ENCODE measurements around the gene ARSG.
A peak's percentile ranks its signal among the peaks of the same experiment; 100 is the strongest.

Gene ARSG

DNA sequence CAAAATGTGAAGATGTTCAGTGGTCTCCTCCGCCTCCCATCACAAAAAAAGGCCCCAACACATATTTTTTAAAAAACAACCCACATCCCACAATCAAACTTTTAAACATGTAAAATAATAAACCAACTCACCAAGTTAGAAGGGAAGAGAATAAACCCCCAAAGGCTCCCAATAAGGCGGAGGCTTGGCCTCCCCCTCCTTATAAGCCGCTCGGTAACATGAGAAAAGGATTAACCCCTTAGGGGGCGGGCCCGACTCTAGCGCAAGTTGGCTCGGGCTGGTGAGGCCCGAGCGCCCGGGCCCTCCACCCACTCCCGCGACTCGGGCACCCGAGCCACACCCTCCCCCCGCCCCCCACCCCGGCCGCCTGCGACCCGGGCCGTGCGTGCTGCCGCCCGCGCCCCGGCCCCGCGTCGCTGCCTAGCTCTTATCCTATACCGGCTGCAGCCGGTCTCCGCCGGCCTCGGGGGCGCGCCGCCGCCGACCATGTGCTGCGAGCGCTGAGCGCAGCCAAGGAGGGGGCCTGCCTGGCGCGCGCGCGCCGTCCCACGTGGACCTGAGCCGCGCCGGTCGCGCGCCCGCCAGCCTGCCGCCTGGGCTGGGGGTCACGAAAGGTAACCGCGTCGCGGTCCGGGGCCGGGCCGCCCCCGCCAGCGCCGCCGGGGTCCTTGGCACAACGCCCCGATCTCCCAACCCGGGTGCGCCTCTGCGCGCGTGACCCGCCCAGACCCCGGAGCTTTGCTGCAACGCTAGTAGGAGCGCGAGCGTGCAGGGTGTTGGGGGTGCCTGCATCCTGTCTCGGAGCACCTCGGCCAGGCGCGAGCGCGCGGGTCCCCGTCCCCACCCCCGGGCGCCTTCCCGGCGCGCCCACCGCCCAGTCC is at the start of gene ARSG, which contains the start of gene SLC16A6:
TSS of gene ARSG (plus strand) at position 541 of the 881 bp plus-strand sequence. CDS start 15,999 bp downstream, outside the sequence.
TSS of gene SLC16A6 (minus strand) at position 173 of the 881 bp plus-strand sequence. CDS start 12,807 bp downstream, outside the sequence.
- no peaks in the 10 kb centered on the region for H3K27me3 ChIP-seq
- H3K9me3 ChIP-seq, result no peaks in the 10 kb centered on the region
- H3K4me3 ChIP-seq (ENCODE audit: low read depth in 1 of 2, low read length in 1 of 2), result peak within 1 kb of the TSS; percentile 76 to 91
- TF ChIP-seq, protein P1, sequence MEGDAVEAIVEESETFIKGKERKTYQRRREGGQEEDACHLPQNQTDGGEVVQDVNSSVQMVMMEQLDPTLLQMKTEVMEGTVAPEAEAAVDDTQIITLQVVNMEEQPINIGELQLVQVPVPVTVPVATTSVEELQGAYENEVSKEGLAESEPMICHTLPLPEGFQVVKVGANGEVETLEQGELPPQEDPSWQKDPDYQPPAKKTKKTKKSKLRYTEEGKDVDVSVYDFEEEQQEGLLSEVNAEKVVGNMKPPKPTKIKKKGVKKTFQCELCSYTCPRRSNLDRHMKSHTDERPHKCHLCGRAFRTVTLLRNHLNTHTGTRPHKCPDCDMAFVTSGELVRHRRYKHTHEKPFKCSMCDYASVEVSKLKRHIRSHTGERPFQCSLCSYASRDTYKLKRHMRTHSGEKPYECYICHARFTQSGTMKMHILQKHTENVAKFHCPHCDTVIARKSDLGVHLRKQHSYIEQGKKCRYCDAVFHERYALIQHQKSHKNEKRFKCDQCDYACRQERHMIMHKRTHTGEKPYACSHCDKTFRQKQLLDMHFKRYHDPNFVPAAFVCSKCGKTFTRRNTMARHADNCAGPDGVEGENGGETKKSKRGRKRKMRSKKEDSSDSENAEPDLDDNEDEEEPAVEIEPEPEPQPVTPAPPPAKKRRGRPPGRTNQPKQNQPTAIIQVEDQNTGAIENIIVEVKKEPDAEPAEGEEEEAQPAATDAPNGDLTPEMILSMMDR (IDR thresholded peaks at IDR 0.05), result no peak
- peaks cover 71 to 85% of the 10 kb centered on the region in 2 experiments for H3K4me1 ChIP-seq (ENCODE audit: control insufficient read depth in 1 of 2, insufficient read depth in 1 of 2, low read depth in 1 of 2, low read length in 1 of 2)
- H3K36me3 ChIP-seq, result no peaks in the 10 kb centered on the region
- H3K27ac ChIP-seq, result peak within 1 kb of the TSS; percentile 100

DNA sequence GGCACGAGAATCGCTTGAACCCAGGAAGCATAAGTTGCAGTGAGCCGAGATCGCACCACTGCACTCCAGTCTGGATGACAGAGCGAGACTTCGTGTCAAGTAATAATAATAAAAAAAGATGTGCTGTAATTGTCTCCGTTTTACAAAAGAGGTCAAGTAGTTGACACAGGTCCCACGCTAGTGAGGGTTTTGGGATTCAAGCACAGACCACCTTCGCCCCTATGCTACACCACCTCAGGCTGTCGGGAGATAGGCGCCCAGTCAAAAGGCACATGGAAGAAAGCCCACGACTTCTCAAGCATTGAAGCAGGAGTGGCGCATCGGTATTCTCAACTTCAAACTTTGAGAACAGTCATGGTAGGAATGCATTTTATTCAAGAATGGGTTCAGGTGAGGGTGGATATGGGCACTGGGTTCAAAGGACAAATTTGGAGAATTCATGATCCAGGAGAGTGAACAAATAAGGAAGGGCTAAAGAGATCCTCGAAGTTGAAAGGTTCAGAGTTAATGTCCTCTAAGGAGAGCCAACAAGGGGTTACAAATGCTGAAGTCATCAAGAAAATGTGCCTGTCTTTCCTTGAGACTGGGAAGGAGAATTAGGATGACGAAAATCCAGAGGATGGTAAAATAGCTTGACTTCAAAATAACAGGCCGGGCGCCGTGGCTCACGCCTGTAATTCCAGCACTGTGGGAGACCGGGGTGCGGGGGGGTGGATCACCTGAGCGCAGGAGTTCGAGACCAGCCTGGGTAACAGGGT is 44.8 kb upstream of the ARSG start:
- Histone ChIP-seq H3K36me3 (peaks cover 4% of the 10 kb centered on the region), H3K4me1 (ENCODE audit: control insufficient read depth in 1 of 2, insufficient read depth in 1 of 2, low read depth in 1 of 2, low read length in 1 of 2) (peaks cover 24 to 28% of the 10 kb centered on the region in 2 experiments), H3K27me3 (no peaks in the 10 kb centered on the region), H3K27ac (no peak overlapping the region), H3K4me3 (ENCODE audit: low read depth in 1 of 2, low read length in 1 of 2) (no peak overlapping the region), H3K9me3 (no peaks in the 10 kb centered on the region)
- TF ChIP-seq, protein P1 (IDR thresholded peaks at IDR 0.05), result no peak

- TF ChIP-seq, protein P1 (IDR thresholded peaks at IDR 0.05), result peak; percentile 54
- Histone ChIP-seq H3K9me3 (no peaks in the 10 kb centered on the region), H3K27me3 (no peaks in the 10 kb centered on the region), H3K27ac (peak within 1 kb of the TSS; percentile 91), H3K36me3 (peaks cover 9% of the 10 kb centered on the region), H3K4me1 (ENCODE audit: control insufficient read depth in 1 of 2, insufficient read depth in 1 of 2, low read depth in 1 of 2, low read length in 1 of 2) (peaks cover 24 to 28% of the 10 kb centered on the region in 2 experiments), H3K4me3 (ENCODE audit: low read depth in 1 of 2, low read length in 1 of 2) (peak within 1 kb of the TSS; percentile 92 to 98)
Measured at GRCh38 chr17:68247445-68248198, 43.7 kb upstream of the ARSG start, which contains the start of gene AMZ2. AMZ2 (plus strand) TSS chr17:68248043; CDS start chr17:68250188, 2,145 bp downstream.

DNA sequence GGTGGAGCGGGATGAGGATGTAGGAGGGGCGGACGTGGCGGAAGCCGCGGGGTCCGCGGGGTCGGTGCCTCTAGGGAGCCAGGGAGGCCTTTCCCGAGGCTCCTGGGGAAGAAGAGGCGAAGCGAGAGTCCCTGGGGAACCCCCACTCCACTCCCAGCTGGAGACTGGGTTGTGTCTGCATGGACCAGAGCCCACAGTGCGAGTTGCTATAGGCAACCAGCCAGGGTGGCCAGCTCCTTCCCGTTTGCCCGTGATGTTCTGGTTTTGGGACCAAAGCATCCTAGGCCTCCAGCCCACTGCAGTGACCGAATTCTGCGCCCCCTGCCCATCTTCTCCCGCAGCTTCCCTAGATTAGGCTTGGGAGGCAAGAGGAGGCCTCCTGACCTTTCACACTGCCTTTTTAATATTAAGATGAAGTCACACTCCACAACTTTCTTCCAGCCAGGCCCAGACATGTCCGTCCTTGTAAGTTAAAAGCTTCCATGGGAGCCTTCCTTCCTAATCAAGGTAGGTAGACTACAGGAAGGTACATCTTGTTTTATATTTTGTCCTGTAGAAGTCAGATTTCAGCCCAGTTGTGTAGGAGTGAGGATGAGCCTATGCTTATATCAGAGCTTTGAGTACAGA is 43.0 kb upstream of the ARSG start:
- Histone ChIP-seq H3K4me3 (ENCODE audit: low read depth in 1 of 2, low read length in 1 of 2) (peak overlapping the region; percentile 92 to 98), H3K4me1 (ENCODE audit: control insufficient read depth in 1 of 2, insufficient read depth in 1 of 2, low read depth in 1 of 2, low read length in 1 of 2) (peaks cover 24 to 28% of the 10 kb centered on the region in 2 experiments), H3K27me3 (no peaks in the 10 kb centered on the region), H3K9me3 (no peaks in the 10 kb centered on the region), H3K27ac (peak overlapping the region; percentile 91), H3K36me3 (peaks cover 13% of the 10 kb centered on the region)
- TF ChIP-seq, protein P1 (IDR thresholded peaks at IDR 0.05), result no peak
